ENCODE data around the gene ADAMTS19.

Gene ADAMTS19

GRCh38 chr5:129496421-129496820, 36.3 kb downstream of the ADAMTS19 start:
- peak; percentile 4 to 39 for DNase-seq (ENCODE audit: low read depth in 2 of 2)
- TF ChIP-seq CTCF (IDR thresholded peaks at IDR 0.05; ENCODE audit: low read depth, low read length): no peak
- H3K4me3 ChIP-seq (replicated peaks in 1 of 2; ENCODE audit: low read depth in 2 of 2, low read length in 2 of 2): no peak overlapping the region

GRCh38 chr5:129496864-129497595, 36.9 kb downstream of the ADAMTS19 start:
- TF ChIP-seq CTCF (IDR thresholded peaks at IDR 0.05; ENCODE audit: low read depth, low read length): no peak
- no peak overlapping the region for H3K4me3 ChIP-seq (replicated peaks in 1 of 2; ENCODE audit: low read depth in 2 of 2, low read length in 2 of 2)
- no peak for DNase-seq (ENCODE audit: low read depth in 2 of 2)

- TF ChIP-seq CTCF (IDR thresholded peaks at IDR 0.05; ENCODE audit: low read depth, low read length): no peak
- H3K4me3 ChIP-seq (replicated peaks in 1 of 2; ENCODE audit: low read depth in 2 of 2, low read length in 2 of 2): no peak overlapping the region
- DNase-seq (ENCODE audit: low read depth in 2 of 2): no peak
These were observed 39.2 kb downstream of the ADAMTS19 start for GRCh38 chr5:129499208-129499852.

GRCh38 chr5:129500101-129500500, 40.0 kb downstream of the ADAMTS19 start:
- no peak for DNase-seq (ENCODE audit: low read depth in 2 of 2)
- no peak for TF ChIP-seq CTCF (IDR thresholded peaks at IDR 0.05; ENCODE audit: low read depth, low read length)
- H3K4me3 ChIP-seq (replicated peaks in 1 of 2; ENCODE audit: low read depth in 2 of 2, low read length in 2 of 2): no peak overlapping the region

- H3K4me3 ChIP-seq (replicated peaks in 1 of 2; ENCODE audit: low read depth in 2 of 2, low read length in 2 of 2): no peak overlapping the region
- DNase-seq (ENCODE audit: low read depth in 2 of 2): peak in 1 of 2 donors; percentile 54
- no peak for TF ChIP-seq CTCF (IDR thresholded peaks at IDR 0.05; ENCODE audit: low read depth, low read length)
These were observed 46.0 kb downstream of the ADAMTS19 start for GRCh38 chr5:129506086-129506485.

GRCh38 chr5:129506950-129507349, 46.9 kb downstream of the ADAMTS19 start:
- DNase-seq (ENCODE audit: low read depth in 2 of 2): no peak
- no peak for TF ChIP-seq CTCF (IDR thresholded peaks at IDR 0.05; ENCODE audit: low read depth, low read length)
- no peak overlapping the region for H3K4me3 ChIP-seq (replicated peaks in 1 of 2; ENCODE audit: low read depth in 2 of 2, low read length in 2 of 2)

Measured in cardiac fibroblast (primary cell).